Muscle of arm (tissue), 12 donors: ENCODE results near the gene NR2F2. TPM values are rescaled to one million over a fixed set of nuclear protein-coding genes. Genes with fewer than 3 reads are reported as not detected.

ENCODE experiments used
- DNase-seq: peaks from one replicate; pipeline ENCODE4 v3.0.0-alpha.2; 2013
- polyA plus RNA-seq, 12 donors: library from polyadenylated mRNA; unstranded; fragments of 120-200 nt; gene quantifications; one replicate each; pipeline ENCODE4 v1.2.1, GENCODE V29; 2013; ENCODE audit not compliant: insufficient read length in 12 of 12

The NR2F2 gene
- polyA plus RNA-seq, 12 donors: 43.3 to 88.7 (median 55.2) TPM; not detected in 1

GRCh38 chr15:96312641-96313335, 17.7 kb upstream of the NR2F2 start:
- no peak for DNase-seq

GRCh38 chr15:96314518-96314917, 16.0 kb upstream of the NR2F2 start:
- no peak for DNase-seq

- DNase-seq: no peak
Observed at GRCh38 chr15:96314963-96315362, 15.5 kb upstream of the NR2F2 start.

GRCh38 chr15:96316953-96317629, 13.4 kb upstream of the NR2F2 start:
- DNase-seq: no peak

- no peak for DNase-seq
Observed at GRCh38 chr15:96320107-96320506, 10.4 kb upstream of the NR2F2 start.

- no peak for DNase-seq
Observed at GRCh38 chr15:96320703-96321638, 9.5 kb upstream of the NR2F2 start.

GRCh38 chr15:96321639-96322535, 8.6 kb upstream of the NR2F2 start:
- DNase-seq: no peak

GRCh38 chr15:96322536-96323318, 7.8 kb upstream of the NR2F2 start:
- no peak for DNase-seq

- no peak for DNase-seq
Observed at GRCh38 chr15:96323319-96324145, 7.0 kb upstream of the NR2F2 start.

- DNase-seq: no peak
Observed at GRCh38 chr15:96324192-96324895, 6.2 kb upstream of the NR2F2 start.

- no peak for DNase-seq
Observed at GRCh38 chr15:96324940-96325540, 5.5 kb upstream of the NR2F2 start.

GRCh38 chr15:96325541-96326327, 4.8 kb upstream of the NR2F2 start:
- DNase-seq: no peak

- no peak for DNase-seq
Observed at GRCh38 chr15:96326328-96327154, 4.0 kb upstream of the NR2F2 start.

- peak; percentile 86 for DNase-seq
Observed at GRCh38 chr15:96327155-96327741, 3.3 kb upstream of the NR2F2 start.

- no peak for DNase-seq
Observed at GRCh38 chr15:96328181-96328876, 2.2 kb upstream of the NR2F2 start.

- peak; percentile 0 for DNase-seq
Observed at GRCh38 chr15:96328877-96329195, 1.7 kb upstream of the NR2F2 start.
